Head of caudate nucleus (tissue), 42 donors: ENCODE results near the gene PDE4A.
"Not testable (repeated sequence)": the region's sequence is repeated elsewhere in the genome, so short reads cannot be mapped to it uniquely, and the experiment has no call there.

Source experiments
- DNase-seq, 42 donors: peaks; one replicate each; pipeline versions ENCODE4 v3.0.0 to v3.0.0-alpha.2; 2020 to 2021; ENCODE audit warnings: mixed read lengths in 7 of 42
- intact Hi-C: fragments of 100-400 bp; cut with DNase I; formaldehyde crosslinking; loops from one replicate; pipeline ENCODE4 v1.15.0; 2022

The PDE4A gene

GRCh38 chr19:10450853-10451609 is 30.7 kb downstream of the PDE4A start:
- intact Hi-C loops = no loop called here

GRCh38 chr19:10452726-10453618 is 32.6 kb downstream of the PDE4A start:
- DNase-seq = peak in 4 of 42 donors; percentile 2 to 38 (median 27)
- intact Hi-C loops = no loop called here

More at GRCh38 chr19:10450853-10451609, 30.7 kb downstream of the PDE4A start:
- no peak for DNase-seq

GRCh38 chr19:10453852-10454251 is 33.5 kb downstream of the PDE4A start:
- intact Hi-C loops = no loop called here
- no peak for DNase-seq

GRCh38 chr19:10454267-10454666 is 33.9 kb downstream of the PDE4A start:
- intact Hi-C loops = no loop called here
- peak in 35 of 42 donors; percentile 9 to 67 (median 44) for DNase-seq

GRCh38 chr19:10458733-10459132 is 38.4 kb downstream of the PDE4A start:
- DNase-seq, intact Hi-C loops: not testable (repeated sequence)

GRCh38 chr19:10460714-10461046 is 40.3 kb downstream of the PDE4A start:
- no peak for DNase-seq
- intact Hi-C loops = no loop called here

GRCh38 chr19:10461047-10461949 is 41.0 kb downstream of the PDE4A start:
- intact Hi-C loops = no loop called here
- peak; percentile 75 to 92 (median 86) for DNase-seq

- DNase-seq, intact Hi-C loops: not testable (repeated sequence)
Measured at GRCh38 chr19:10462042-10462441, 41.7 kb downstream of the PDE4A start.

GRCh38 chr19:10462557-10462956 is 42.2 kb downstream of the PDE4A start:
- no peak for DNase-seq
- intact Hi-C loops = no loop called here

GRCh38 chr19:10464456-10464855 is 44.1 kb downstream of the PDE4A start:
- no peak for DNase-seq
- intact Hi-C loops = no loop called here

- intact Hi-C loops = no loop called here
- no peak for DNase-seq
Measured at GRCh38 chr19:10467104-10467706, 46.9 kb downstream of the PDE4A start.

GRCh38 chr19:10468133-10468532 is 47.8 kb downstream of the PDE4A start:
- no peak for DNase-seq
- intact Hi-C loops = no loop called here

GRCh38 chr19:10471909-10472308 is 51.6 kb downstream of the PDE4A start:
- intact Hi-C loops = no loop called here
- DNase-seq = no peak

- no peak for DNase-seq
- intact Hi-C loops = no loop called here
Measured at GRCh38 chr19:10473192-10473591, 52.9 kb downstream of the PDE4A start.

- DNase-seq = no peak
- intact Hi-C loops = no loop called here
Measured at GRCh38 chr19:10474962-10475451, 54.7 kb downstream of the PDE4A start.

GRCh38 chr19:10478476-10478875 is 58.1 kb downstream of the PDE4A start:
- DNase-seq = no peak
- intact Hi-C loops = no loop called here

- intact Hi-C loops = no loop called here
- peak; percentile 91 to 98 (median 96) for DNase-seq
Measured at GRCh38 chr19:10478903-10479384, 58.6 kb downstream of the PDE4A start.

- DNase-seq = no peak
- intact Hi-C loops = no loop called here
Measured at GRCh38 chr19:10486551-10486950, 66.2 kb downstream of the PDE4A start.
